ENCODE measurements around the gene FSHR.
A peak's percentile ranks its signal among the peaks of the same experiment; 100 is the strongest.

The FSHR gene

DNA sequence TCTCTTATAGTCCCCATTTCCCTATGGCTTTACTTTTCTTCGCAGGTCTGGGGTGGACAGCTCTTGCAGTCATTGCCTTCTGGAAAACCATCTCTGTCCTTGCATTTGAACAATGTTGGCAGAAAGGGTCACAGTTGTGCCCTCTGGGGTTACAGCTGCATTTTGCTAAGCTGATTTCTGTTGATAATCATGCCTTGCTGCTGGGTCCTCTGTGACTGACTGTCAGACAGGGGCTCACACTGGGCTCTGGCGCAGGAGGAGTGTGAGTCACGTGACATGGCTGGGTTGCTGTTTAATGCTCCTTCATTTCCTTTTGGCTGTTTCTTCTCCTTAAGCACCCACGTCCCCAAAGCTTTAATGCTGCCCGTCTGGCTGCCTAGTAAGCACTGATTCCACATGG, 202.2 kb downstream of the FSHR start:
- FAIRE-seq: no peak

DNA sequence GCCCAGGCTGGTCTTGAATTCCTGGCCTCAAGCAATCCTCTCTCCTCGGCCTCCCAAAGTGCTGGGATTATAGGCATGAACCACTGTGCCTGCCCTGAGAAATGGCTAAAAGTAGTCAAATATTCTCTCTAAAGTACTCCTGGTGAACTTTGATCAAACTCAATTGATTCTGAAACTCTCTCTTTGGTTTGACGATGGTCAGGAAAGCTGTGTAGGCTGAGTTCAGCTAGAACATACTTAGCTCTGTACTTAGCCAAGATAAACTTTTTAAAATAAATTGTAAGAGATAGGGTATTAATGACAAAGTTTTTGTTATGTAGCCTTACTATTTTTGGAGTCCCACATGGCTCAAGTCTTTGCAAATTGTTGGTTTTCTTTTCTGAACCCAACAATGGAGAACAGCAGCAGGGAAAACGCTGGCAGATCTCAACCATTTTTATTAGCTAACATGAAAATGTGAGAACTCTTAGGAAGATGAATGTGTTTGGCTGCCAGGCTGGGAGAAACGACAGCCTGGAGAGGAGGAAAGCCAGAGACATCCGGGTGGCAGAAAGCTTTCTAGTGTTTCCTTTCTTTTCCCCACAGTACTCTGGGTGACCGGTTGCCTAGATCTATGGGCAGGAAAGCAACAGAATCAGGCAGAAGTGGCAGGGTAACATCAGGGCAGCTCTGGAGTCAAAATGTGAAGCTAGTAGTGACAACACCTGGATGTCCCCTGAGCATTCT, 205.8 kb downstream of the FSHR start:
- FAIRE-seq: no peak

DNA sequence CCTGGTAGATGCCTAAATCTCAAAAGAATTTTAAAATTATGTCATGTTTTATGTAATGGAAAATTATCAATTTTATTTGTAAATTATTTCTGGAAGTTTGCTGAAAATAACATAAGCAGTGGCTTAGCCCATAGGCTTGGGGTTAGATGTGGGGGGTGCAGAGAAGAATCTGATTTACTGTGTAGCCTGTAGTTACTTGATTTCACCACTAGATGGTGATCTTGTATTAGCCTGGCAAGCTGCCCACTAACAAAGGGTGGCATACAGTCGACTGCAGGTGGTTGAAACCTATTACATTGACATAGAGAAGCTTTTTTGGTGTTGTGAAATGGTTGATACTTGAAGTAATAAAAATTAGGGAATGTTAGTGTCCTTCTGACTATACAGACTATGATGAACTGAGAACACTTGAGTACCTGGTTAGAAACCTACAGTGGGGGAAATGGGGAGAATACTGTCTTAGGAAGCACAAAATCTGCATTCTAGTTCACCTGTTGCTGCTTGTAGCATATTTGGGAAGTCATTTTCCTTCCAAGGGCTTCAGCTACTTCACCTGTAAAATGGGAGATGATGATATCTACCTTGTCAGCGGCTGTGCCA, 207.8 kb downstream of the FSHR start:
- peak; percentile 88 for FAIRE-seq

DNA sequence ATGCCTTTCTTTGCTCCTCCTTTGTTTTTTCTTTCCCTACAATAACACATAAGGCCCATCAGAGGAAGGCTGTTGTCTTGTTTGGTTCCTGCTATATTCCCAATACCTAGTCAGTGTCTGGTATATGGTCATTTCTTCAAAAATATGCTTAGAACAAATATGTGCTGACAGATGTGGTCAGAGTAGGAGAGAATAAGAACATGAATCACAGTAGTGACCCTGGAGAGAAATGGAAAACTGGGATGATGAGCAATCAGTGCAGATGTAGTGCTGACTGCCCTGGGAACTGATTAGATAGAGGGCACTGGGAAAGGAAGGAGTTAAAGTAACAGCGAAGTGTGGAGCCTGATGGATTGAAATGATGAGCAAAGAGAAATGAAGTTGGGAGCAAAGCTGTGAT, 209.4 kb downstream of the FSHR start:
- FAIRE-seq: no peak

DNA sequence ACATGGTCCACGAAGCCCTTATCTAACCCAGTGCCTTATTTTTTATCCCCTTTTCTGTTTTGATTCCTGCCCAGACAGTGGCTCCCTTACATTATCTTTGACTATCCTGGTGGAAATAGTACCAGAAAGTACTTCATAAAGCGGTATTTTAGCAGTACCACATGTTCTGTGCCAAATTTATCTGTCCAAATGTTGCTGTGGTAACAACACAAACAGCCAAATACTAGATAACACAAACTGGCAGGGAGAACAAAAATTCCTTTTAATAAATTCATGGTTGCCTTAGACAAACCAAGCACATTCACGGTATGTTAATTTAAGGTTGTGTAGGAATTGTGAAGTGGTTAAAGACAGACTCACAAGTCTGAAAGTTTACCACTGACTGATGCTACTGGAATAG, 210.9 kb downstream of the FSHR start:
- no peak for FAIRE-seq

DNA sequence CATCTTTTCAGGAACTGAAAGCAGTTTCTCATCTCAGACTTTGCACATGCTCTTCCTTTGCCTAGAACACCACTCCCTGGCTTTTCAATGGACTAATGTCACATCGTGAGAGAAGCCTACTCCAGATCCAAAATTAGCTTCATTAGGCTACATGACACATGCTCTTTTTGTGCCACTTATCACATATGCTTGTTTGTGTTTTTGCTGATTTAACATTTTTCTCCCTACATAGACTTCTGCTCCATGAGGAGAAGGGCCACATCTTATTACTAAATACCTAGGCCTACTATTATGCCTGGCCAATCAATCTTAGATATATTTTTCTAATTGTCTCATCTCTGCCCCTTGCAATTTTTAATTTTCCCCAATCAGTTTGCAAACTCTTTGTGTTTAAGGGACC, 212.4 kb downstream of the FSHR start:
- no peak for FAIRE-seq

DNA sequence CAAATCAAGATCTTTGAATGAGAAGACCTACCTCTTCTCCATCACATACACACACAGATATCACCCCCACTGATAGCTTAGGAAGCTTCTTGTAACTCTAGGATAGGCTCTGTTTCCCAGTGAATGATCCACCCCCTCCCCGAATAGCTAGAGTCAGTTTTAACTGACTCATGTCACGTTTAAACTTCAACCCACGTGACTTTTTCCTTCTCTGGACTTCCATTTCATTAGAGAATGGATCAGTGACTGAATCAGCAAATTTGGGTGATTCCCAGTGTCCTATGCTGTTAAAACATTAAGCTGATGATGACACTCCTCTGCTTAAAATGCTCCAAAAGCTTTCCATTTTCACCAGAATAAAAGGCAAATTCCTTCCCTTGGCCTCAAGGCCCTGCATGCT, 212.9 kb downstream of the FSHR start:
- FAIRE-seq: no peak

DNA sequence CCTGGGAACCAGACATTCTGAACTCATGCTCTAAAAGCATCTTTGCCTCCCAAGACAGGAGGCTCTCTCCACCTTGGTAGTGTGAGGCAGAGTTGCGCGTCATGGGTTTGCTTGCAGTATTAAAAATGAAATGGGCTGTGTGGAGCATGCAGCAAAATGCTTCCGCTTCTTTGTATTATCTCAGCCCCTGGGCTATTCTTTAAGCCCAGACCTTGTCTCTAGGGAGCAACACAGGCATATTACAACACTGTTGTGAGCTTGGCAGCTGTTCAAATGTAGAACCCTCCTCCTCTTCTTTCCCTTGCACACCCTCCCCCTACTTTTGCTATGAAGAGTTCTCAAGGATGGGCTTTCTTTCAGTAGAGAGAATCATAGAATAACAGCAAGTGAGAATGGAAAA, 213.7 kb downstream of the FSHR start:
- FAIRE-seq: no peak

DNA sequence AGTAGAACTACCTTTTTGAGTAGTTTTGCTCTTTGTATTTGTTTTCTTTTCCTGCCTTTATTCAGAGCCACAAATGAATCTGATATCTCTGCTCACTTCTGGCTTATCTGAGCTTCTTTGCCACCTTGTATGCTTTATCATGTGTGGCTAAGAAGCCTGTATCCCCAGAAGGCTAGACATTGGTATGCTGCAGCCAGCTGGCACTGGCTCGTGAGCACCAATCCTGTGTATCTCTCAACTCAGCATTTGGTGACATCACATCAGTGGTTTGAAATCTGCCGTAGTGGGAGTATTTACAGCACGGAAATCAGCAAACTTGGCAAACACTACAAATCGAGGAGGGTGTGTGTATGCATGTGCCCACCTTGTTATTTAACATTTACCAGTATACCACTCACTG, 215.1 kb downstream of the FSHR start:
- FAIRE-seq: no peak

DNA sequence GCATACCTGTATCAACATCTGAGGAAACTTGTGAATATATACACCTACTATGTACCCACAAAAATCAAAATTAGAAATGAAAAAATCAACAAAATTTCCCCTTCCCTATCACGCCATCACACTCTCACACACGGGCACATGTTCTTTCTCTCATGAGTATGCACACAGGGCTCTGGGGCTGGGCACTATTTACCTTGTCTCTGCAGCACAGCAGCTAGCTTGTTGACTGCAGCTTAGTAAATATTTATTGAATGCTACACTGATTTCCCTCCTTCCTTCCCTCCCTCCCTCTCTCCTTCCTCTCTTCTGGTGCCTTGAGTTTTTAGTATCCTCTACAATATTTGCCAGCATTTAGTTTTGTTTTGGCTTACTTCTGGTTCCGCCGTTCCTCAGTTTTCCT, 216.1 kb downstream of the FSHR start:
- no peak for FAIRE-seq

DNA sequence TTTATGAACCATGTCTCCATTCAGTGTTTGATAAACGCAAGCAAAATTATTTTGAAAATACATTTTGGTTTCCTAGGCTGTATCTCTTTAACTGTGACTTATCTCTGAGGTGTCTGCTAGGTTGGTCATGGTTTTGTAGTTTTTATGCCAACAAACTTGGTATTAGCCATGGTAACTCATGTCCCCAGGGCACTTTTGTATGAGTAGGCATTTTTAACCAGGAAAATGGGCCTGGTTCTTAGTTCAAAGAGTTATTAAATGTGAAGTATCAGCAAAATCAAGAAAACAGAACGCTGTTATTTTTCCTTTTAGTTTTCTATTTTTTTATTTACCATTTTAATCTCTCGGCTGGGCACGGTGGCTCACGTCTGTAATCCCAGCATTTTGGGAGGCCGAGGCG, 219.5 kb downstream of the FSHR start:
- no peak for FAIRE-seq

DNA sequence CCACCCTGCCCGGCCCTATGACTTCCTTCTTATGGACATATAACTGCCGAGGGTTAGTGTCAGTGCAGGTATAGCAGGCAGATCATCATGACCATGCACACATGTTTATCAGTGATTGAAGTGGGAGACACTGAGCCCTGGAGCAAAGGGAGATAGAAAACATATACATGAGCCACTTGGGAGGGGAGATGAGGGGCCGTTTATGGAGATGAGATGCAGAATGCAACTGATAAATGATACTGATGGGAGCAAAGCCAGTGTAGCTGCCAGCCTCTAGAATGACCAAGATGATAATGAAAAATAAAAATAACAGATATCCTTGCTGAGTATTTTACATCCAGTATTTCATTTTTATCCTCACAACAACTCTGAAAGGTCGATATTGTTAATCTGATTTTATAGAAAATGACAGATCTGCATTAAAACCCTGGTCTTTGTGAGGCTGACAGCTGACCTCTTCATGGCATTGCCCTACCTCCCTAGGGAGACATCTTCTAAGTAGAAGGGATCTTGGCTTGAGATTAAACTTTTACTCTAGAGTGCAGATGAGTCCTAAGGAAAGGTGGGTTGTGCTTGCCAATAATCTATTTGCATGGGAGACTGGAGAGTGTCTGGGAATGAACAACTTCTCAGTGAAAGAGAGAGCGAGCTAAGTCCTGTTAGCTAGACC, 220.4 kb downstream of the FSHR start:
- FAIRE-seq: no peak

DNA sequence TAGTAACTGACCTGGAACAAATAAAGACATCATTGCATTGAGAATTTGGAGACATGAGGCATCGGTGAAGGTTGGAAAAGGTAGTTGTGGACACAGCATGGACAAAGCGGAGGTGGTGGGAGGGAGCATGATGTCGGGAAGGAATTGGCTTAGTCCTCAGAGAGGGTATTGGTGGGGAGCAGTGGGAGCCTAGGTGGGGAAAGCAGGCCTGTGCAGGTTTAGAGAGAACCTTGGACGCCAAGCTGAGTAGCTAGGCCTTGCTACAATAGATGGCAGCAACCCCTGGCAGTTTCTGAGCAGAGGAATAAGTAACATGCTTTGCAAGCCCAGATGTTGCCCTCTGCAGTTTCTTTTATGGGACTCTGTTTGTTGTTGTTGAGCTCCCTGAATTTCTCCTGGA, 221.6 kb downstream of the FSHR start:
- no peak for FAIRE-seq

DNA sequence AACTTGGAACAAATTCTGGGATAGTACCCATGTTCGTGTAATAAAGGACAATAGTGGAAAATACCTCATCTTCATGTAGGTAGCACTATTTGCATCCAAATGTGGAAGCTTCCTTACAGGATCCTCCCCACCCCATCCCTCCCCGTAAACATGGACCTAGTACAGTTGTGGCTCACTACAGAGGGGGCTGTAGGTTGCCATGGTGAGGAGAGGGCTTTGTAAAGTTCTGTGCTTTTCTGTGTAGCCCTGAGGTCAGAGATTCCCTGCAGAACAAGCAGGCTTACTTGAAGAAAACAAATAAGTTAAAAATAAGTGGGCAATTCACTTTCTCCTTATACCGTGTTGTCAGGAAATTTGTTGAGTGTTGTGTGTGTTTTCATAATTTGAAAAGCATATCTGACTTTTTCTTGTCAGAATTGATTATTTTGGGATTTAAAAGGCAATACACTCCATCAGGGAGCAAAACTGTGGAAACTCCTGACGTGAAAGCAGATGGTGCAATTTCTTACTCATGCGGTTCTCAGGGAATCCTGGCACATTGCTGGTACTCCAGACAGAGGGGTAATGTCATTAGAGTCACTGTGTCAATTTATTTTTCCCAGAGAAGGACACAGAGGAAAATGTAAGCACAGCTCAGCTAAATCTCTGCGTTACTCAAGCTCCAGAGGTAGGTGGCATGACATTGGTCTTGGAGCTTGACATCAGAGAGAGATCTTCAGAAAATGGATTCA, 224.6 kb downstream of the FSHR start:
- FAIRE-seq: no peak

DNA sequence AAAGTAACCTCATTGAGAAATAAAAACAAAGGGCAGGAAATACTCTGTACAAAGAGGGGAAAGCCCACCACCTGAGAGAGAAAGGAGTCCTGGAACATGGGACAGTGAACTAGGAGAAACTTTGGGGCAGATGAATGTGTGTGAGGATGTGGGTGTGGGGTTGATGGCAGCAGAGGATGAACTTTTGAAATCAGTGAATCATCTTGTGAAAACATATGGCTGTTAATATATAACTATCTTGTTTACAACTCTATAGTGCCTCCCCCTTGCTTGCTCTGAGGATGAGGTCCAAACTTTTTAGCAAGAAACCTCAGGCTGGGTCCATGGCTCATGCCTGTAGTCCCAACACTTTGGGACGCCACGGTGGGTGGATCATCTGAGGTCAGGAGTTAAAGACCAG, 227.0 kb downstream of the FSHR start:
- FAIRE-seq: no peak

DNA sequence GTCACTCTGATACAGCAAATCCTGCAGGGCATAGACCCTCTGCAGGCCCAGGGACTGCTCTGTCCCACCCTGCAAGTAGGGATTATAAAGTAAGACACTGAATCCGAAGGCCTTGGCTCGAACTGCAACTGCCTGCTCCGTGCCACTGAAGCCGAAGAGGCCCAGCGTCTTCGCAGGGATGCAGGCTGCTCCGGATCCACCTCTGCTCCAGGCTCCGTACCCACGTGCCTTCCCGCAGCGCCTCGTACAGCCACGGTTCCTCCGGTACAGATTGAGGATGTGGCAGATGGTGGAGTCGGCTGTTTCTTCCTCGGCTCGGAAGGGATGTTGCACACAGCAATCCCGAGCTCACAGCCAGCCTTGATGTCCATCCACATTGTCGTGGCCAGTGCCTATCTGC, 238.4 kb downstream of the FSHR start:
- FAIRE-seq: no peak

DNA sequence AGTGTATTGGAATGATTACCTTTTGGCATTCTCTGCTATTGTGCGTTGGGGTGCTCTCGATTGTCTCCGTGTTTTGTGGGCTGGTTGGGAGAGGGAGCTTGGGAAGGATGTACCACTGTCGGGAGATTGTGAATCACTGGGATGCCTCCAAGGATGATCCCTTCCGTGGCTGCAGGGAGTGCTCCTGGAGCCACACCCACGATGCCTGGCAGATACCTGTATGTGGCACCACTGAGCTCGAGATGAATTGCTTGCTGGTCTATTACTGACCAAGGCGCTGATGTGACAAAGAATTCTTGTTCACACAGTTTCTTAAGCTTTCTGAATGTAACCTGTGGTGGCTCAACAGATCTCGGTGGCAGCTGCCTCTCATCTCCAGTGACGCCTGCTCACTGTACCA, 239.1 kb downstream of the FSHR start:
- no peak for FAIRE-seq

DNA sequence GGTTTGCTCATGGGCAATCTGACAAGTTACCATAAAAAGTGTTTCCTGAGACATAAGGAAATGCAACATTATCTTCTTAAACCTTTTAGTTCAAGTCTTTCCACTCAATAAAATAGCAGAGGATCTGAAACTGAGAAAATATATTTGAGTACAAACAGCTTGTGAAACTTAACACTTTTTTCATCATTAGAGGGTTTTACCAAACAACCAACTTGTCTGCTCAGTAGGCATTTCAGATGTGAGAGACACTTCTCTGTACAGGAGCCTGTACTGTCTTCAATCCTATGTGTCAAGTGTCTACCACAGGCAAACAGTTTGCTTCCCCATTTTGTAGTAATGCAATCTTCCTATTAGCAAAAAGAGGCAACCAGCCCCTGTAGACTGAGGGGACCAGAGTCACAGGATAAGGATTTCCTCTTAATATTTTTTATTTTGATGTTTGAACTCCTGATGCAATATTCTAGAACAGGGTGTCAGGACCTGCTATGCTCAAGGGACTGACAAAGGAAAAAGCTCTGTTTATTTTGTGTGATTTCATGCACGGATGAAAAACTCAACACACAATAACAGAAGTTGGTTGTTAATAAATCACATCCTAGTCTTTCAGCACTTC, 239.7 kb downstream of the FSHR start:
- peak; percentile 55 for FAIRE-seq
